HG03354 (cell line): ENCODE measurements around the gene DPAGT1.

Source experiments
- ATAC-seq: cut with Tn5 transposase; IDR thresholded peaks from one replicate; pipeline ENCODE4 v1.9.1; 2021; ENCODE audit warnings: mild to moderate bottlenecking; ENCODE audit not compliant: unreplicated experiment, poor library complexity, severe bottlenecking

Gene DPAGT1

DNA sequence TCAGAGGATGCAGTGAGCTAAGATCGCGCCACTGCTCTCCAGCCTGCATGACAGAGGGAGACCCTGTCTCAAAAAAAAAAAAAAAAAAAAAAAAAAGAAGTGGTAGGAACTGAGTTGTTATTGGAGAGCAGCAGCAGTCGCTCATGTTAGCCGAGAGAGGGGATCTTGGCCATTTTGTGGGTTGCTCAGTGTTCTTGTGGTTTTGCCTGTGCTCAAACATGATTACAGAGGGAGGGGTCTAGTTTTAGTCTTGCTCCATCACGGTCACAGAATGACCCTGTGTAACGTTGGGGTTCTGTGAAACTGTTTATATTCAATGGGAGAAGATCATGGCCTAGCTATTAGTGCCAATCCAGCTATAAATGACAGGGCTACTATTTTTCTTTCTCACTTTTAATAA lies 1.9 kb downstream of the DPAGT1 start:
- no peak for ATAC-seq

DNA sequence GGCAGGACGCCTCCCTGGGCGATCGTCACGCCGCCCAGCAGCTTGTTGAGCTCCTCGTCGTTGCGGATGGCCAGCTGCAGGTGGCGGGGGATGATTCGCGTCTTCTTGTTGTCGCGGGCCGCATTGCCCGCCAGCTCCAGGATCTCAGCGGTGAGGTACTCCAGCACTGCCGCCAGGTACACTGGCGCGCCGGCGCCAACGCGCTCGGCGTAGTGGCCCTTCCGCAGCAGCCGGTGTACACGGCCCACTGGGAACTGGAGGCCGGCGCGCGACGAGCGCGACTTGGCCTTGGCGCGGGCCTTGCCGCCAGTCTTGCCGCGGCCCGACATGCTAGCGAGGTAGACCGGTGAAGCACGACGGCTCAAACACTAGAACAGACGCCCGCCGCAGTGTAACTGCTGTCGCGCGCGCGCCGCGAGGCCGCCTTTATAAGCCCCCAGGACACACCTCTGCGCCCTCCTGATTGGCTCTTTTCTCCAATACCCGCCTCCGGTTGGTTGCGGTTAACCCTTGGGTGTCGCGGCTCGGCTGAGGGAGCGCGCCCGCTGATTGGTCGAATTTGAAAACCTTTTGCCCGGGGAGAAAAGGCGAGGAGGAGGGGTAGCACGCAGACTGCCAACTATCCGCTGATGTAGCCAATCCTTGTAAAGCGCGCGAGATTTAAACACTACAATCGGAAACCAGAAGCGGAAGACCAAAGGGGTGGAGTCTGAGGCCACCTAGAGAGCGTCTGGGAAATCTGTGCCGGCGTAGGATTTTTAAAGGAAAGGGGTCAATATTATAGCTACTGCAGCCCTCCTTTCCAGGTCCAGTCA lies 6.4 kb downstream of the DPAGT1 start:
- peak; percentile 81 for ATAC-seq

DNA sequence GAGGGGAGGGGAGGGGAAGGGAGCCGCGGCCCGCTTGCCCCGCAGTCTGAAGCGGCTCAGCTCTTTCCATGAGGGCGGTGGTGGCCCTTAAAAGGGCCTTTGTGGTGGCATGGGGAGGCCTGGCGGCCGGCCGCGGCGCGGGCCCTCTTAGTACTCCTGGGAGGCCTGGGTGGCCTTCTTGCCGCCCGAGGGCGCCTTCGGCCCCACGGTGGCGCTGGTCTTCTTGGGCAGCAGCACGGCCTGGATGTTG lies 6.9 kb downstream of the DPAGT1 start:
- peak; percentile 44 for ATAC-seq

DNA sequence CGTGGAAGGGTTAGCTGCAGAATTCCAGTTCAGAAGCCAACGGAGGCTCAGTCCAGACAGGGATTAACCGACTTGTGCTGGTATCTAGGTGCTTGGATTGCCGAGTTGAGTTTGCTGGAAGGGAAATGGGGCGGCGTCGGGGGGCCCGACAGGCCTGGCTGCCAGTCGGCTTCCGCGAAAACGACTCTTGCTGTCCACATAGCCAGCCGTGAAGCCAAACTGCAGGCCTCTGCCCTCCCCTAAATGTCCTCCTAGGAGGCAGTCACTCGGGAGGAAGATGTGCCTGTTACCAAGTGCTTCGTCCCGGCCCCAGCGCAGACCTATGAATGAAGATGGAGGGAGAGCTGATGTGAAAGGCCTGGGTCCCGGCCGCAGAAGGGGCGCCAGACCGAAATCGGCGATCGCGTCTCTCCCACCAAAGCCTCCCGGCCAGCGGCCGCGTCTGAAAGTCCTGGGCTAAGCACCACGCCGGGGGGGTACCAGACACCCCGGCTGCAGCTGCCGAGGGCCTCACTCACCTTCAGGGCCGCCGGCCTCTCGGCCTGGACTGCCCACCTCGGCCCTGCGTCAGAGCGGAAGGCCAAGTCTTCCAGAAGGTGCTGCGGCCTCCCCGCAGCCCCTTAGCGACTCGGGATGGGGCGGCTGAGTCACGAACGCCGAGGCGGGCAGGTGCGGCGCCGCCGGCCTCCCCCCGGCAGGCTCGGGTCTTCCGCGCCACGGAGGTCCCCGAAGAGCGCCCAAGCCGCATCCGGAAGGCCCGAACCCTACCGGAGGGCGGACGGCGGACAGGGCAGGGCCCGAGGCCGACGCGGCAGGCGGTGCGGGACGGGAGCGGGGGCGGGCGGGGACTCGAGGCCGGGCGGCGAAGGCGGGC lies 7.5 kb downstream of the DPAGT1 start:
- peak; percentile 7 for ATAC-seq

DNA sequence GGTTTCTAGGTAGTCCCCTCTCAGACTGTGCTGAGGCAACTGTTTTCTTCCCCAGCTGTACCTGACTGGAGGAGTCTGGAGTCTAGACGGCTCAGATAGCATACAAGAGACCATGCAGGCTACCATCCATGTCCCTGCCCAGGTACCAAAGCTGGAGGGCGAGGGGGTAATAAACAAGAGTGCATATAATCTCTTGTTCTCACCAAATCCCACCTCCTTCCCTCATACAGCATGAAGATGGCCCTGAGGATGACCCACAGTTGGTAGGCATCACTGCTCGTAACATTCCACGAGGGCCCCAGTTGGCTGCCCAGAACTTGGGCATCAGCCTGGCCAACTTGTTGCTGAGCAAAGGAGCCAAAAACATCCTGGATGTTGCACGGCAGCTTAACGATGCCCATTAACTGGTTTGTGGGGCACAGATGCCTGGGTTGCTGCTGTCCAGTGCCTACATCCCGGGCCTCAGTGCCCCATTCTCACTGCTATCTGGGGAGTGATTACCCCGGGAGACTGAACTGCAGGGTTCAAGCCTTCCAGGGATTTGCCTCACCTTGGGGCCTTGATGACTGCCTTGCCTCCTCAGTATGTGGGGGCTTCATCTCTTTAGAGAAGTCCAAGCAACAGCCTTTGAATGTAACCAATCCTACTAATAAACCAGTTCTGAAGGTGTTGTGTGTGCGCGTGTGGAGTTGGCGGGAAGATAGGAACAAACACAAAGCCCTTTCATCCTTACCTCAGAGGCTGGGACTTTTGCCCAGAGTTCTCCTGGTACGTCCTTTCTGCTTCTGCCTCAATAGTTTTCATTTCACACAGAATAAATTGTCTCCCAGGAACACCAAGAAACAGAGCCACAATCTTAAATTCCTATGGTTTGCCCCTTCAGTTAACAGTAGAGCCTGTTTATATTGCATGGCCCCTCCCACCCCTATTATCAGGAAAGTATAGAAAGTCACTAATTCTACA lies 8.5 kb downstream of the DPAGT1 start:
- no peak for ATAC-seq

DNA sequence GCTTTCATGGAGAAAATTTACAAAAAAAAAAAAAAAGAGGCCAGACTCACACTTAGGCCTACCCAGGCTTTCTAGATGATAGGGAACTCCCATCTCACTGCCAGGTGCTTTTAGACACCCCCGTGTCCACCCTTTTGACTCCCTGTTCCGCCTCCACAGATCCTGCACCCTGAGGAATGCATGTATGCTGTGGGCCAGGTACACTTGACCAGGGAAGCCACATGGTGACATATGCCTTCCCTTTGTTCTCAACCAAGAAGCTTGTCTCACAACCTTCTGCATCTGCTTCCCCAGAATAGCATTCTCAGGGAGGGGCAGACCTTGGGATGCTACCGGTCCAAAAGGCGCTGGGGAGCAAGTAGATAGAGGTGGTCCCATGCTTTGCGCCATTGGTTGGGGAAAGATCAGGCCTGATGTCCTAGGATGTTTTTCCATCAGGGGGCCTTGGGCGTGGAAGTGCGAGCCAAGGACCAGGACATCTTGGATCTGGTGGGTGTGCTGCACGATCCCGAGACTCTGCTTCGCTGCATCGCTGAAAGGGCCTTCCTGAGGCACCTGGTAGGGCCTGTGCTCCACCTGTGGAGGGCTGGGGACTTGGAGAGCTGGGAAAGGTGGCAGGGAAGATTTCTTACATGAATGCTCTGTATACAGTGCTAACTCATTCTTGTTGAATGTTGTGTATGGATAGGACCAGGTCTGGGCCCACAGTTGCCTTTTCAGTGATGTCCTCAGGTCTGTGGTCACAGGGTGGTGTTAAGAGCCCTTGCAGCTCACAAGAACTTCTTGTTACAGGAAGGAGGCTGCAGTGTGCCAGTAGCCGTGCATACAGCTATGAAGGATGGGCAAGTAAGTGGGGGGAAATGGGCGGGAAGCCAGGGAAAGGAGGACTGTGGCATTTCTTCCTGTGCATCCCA lies 9.4 kb downstream of the DPAGT1 start:
- ATAC-seq, result no peak

DNA sequence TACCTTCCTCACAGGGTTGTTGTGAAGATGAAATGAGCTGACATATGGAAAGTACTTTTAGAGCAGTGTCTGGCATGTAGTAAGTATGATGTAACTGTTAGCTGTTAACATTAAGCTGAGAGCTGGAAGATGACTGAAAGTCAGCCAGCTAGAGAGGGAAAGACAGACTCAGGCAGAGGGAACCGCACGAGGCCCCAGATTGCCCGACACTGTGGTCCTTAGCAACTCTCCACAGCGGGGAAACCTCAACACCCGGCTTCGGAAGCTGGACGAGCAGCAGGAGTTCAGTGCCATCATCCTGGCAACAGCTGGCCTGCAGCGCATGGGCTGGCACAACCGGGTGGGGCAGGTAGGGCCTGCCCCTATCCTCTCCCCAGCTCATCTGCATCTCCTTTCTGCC lies 10.5 kb downstream of the DPAGT1 start:
- no peak for ATAC-seq

DNA sequence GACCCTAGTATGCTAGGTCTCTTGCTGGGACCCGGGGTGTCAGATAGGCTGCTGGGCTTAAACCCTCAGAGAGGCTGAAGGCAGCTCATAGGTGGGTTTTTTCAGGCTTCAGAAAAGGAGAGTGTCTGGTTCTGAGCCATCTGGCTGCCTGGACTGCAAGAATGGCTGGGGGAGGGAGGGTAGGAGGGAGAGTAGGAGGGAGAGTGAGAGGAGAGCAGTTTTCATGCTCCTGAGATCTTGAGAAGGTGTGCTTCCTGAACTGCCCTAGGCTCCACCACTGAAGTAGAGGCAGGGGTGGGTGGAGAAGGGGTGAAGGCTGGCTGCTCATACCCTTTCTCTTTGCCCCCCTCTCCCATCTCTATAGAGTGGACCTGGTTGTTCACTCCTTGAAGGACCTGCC lies 12.3 kb downstream of the DPAGT1 start:
- ATAC-seq, result no peak

DNA sequence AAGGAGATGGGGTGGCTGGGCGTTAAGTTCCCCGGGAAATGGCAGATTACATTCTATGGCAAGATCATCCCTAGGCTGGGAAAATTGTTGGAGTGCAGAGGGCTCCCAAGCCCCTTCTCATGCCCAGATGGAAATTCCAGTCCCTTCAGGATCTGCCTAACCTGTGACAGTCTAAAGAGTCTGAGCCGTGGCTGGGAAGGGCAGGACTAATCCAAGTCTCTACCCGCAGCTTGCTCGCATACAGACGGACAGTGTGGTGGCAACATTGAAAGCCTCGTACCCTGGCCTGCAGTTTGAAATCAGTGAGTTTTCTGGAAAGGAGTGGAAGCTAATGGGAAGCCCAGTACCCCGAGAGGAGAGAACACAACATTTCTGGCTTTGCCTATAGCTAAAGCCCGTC lies 13.2 kb downstream of the DPAGT1 start:
- no peak for ATAC-seq

DNA sequence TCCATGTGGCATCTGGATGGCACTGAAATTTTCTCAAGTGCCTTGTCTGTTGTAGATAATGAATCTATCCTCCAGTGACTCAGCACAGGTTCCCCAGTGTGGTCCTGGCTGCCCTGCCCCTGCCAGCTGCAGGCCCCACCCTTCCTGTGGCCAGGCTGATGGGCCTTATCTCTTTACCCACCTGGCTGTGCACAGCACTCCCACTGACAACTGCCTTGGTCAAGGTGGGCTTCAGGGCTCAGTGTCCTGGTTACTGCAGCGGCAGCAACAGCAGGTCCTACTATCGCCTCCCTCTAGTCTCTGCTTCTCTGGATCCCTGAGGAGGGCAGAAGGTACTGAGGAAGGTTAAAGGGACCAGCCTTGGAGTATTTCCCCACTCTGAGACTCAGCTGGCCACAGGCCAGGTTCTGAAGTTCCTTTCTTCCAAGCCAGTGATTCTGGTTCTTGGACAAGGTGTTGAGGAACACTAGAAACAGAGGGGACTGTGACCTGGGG lies 13.9 kb downstream of the DPAGT1 start:
- ATAC-seq, result no peak

DNA sequence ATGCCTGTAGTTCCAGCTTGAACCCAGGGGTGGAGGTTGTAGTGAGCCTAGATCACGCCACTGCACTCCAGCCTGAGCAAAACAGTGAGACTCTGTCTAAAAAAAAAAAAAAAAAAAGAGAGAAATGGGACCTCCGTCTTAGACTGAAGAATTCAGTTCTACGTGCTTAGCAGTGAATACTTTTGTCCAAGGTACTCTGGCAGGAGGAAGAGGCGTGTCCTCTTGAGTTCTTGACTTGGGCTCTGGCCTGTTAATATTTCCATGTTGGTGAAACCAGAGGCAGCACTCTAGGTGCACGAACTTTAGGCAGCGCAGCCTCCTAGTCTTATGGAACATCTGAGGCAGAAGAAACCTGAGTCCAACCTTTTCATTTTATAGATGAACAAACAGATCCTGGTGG lies 14.5 kb downstream of the DPAGT1 start:
- no peak for ATAC-seq

DNA sequence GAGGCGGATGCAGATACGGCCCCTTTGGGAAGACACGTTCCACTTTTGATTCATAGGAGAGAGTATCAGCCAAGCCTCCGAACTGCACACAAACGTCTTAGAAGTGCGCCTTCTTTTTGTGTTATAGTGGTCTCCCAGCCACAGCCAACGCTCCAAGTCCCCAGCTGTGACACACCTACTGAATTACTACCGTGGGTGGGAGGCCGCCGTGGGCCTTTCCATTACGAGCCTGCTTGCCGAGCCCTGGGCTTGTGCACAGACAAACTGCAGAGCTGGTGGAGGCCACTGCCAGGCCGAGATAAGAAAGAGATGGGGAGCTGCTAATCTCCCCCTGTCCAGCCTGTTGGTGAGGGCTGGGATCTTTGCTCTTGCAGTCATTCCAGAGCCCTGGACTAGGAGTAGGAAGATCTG lies 16.2 kb downstream of the DPAGT1 start:
- ATAC-seq, result peak; percentile 10

DNA sequence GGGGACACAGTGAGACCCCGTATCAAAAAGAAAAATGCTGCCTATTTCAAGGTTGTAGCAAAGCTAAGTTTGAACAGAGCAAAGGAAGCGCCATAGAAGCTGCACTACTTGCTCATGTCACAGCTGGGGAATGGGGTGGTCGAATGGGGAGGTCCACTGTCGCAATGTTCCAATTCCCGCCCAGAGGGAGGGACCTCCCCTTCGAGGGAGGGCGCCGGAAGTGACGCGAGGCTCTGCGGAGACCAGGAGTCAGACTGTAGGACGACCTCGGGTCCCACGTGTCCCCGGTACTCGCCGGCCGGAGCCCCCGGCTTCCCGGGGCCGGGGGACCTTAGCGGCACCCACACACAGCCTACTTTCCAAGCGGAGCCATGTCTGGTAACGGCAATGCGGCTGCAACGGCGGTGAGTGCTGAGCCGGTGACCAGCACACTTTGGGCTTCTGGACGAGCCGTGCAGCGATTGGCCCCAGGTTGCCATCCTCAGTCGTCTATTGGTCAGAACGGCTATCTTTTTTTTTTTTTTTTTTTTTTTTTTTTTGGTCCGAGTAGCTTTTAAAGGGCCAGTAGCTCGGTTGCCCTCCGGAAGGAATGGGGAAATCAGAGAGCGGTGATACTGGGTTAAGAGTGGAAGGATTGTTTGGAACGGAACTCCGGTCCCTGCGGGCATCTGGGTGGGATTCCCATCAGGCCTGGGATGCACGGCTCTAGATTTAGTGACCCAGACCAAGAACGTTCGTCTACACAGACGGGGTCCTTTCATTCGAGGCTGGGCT lies 16.8 kb downstream of the DPAGT1 start, which contains the start of gene HMBS:
Gene HMBS, plus strand, starts transcription at position 219 of the 774 bp plus-strand sequence. Its CDS starts 153 bp downstream, at position 372.
- ATAC-seq, result peak; percentile 91

DNA sequence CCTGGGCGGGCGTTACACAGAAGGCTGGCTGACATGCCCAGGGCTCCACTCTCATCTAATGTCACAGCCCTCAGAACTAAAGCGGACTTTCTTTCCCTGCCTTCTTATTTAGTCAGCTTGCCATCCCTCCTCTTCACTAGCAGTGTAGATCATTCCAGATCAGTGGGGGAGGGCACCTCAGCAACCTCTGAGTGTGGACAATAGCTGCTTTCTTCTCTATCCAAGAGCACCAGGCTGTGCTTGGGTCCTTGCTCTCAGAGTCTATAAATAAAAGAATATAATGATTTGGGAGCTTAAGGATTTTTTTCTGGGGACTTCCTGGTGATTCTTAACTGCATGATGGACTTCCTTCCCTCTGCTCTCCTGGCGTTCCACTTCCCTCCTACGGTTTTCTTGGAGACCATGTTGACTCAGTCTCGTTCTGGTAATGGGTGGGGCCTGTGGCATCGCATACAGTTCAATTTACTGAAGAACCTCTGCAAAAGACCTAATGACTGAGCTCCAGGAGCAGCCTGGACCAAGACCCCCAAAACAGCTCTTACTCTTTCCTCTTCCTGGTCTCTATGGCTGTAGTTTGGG lies 19.9 kb downstream of the DPAGT1 start:
- no peak for ATAC-seq

DNA sequence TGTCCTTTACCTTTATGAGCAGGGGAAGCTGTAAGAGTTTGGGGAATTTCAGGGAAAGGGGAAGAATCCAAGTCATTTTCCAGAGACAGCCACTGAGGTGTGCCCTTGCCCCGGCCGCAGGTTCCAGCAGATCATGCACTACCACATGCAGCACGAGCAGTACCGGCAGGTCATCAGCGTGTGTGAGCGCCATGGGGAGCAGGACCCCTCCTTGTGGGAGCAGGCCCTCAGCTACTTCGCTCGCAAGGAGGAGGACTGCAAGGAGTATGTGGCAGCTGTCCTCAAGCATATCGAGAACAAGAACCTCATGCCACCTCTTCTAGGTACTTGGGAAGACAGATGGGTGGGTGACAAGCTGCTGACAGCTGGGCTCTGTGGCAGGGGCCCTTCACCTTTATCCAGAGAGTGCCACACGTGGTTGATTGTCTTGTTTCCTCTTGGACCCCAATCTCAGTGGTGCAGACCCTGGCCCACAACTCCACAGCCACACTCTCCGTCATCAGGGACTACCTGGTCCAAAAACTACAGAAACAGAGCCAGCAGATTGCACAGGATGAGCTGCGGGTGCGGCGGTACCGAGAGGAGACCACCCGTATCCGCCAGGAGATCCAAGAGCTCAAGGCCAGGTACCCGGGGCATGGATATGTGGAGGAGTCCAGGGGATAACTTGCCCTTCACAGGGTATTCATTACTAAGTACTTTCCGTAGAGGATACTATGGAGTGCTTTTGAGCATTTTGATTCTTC lies 22.8 kb downstream of the DPAGT1 start:
- ATAC-seq, result no peak

DNA sequence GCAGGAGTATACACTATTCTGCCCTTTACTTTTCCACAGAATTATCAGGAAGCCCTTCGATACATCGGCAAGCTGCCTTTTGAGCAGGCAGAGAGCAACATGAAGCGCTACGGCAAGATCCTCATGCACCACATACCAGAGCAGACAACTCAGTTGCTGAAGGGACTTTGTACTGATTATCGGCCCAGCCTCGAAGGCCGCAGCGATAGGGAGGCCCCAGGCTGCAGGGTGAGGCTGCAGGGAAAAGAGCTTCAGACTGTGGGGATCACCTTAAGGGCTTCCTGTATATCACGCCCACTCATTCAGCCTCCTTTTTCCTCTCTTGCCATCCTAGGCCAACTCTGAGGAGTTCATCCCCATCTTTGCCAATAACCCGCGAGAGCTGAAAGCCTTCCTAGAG lies 23.8 kb downstream of the DPAGT1 start:
- ATAC-seq, result no peak
